NK-92 (cell line): ENCODE data around the gene SLC41A3.

ENCODE experiments used
- DNase-seq: peaks from one replicate; lab custom pipeline; 2025; ENCODE audit not compliant: unreplicated experiment; lab: John Stamatoyannopoulos, UW

The SLC41A3 gene

GRCh38 chr3:126121074-126121473 is 37.1 kb upstream of the SLC41A3 start:
- DNase-seq = no peak

- DNase-seq = no peak
Observed at GRCh38 chr3:126119976-126120375, 36.1 kb upstream of the SLC41A3 start.

GRCh38 chr3:126119008-126119675 is 35.2 kb upstream of the SLC41A3 start:
- no peak for DNase-seq

GRCh38 chr3:126118591-126118990 is 34.7 kb upstream of the SLC41A3 start:
- no peak for DNase-seq

GRCh38 chr3:126117786-126118185 is 33.9 kb upstream of the SLC41A3 start:
- DNase-seq = no peak

GRCh38 chr3:126117212-126117611 is 33.3 kb upstream of the SLC41A3 start:
- DNase-seq = no peak

GRCh38 chr3:126116526-126116925 is 32.6 kb upstream of the SLC41A3 start:
- DNase-seq = no peak

GRCh38 chr3:126114443-126115386 is 30.8 kb upstream of the SLC41A3 start:
- DNase-seq = no peak

GRCh38 chr3:126113733-126114442 is 30.0 kb upstream of the SLC41A3 start:
- no peak for DNase-seq

- DNase-seq = no peak
Observed at GRCh38 chr3:126113238-126113555, 29.3 kb upstream of the SLC41A3 start.

GRCh38 chr3:126112531-126113237 is 28.8 kb upstream of the SLC41A3 start:
- DNase-seq = no peak

GRCh38 chr3:126111566-126112475 is 27.9 kb upstream of the SLC41A3 start:
- no peak for DNase-seq

GRCh38 chr3:126111126-126111551 is 27.2 kb upstream of the SLC41A3 start:
- DNase-seq = no peak

- no peak for DNase-seq
Observed at GRCh38 chr3:126110431-126111125, 26.7 kb upstream of the SLC41A3 start.

GRCh38 chr3:126109880-126110235 is 25.9 kb upstream of the SLC41A3 start:
- DNase-seq = no peak

- DNase-seq = no peak
Observed at GRCh38 chr3:126109146-126109879, 25.4 kb upstream of the SLC41A3 start.

GRCh38 chr3:126108676-126109050 is 24.7 kb upstream of the SLC41A3 start:
- no peak for DNase-seq

- DNase-seq = no peak
Observed at GRCh38 chr3:126107957-126108675, 24.2 kb upstream of the SLC41A3 start.
